NCI-H2107 (cell line): Measurements from ENCODE around the gene CCR8.
"Not testable (repeated sequence)": the region's sequence is repeated elsewhere in the genome, so short reads cannot be mapped to it uniquely, and the experiment has no call there.

Source experiments
- DNase-seq: peaks from one replicate; lab custom pipeline; 2025; lab: John Stamatoyannopoulos, UW

The CCR8 gene

GRCh38 chr3:39349080-39349479 is 19.6 kb downstream of the CCR8 start:
- no peak for DNase-seq

GRCh38 chr3:39350714-39351113 is 21.2 kb downstream of the CCR8 start:
- no peak for DNase-seq

DNA sequence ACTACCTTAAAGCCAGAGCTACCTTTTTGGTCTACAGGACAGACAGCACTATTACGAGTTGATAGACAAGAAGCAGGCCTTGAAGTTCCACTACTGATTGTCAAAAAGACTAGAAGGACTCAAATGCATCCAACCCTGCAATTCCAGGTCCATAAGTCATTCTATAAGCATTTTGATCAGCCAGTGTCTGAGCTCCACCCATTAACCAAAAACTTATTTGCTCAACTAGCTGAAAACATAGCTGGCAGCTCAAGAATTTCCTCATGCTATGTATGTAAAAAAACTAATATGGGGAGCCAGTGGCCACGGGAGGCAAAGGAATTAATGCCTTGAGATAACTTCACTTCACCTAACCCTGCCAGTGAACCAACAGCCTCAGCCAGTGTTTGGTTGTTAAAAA is 21.6 kb downstream of the CCR8 start:
- not testable (repeated sequence) for DNase-seq

DNA sequence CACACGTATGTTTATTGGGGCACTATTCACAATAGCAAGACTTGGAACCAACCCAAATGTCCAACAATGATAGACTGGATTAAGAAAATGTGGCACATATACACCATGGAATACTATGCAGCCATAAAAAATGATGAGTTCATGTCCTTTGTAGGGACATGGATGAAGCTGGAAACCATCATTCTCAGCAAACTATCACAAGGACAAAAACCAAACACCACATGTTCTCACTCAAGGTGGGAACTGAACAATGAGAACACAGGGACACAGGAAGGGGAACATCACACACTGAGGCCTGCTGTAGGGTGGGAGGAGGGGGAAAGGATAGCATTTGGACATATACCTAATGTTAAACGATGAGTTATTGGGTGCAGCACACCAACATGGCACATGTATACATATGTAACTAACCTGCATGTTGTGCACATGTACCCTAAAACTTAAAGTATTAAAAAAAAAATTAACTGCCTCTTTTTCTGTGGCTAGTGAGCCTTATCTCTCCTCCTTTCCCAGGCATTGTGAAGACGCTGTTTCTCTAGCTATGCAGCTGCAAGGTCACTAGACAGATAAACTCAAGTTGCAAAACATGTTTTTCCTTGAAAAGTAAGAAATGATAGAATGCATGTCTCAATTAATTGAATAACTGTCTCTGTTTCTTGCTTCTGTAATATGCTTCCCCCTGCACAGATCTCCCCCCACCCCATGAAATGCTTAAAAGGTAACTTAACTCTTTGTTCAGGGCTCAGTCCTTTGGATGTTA is 23.8 kb downstream of the CCR8 start:
- DNase-seq: not testable (repeated sequence)

- no peak for DNase-seq
Measured at GRCh38 chr3:39358333-39358732, 28.8 kb downstream of the CCR8 start.

DNA sequence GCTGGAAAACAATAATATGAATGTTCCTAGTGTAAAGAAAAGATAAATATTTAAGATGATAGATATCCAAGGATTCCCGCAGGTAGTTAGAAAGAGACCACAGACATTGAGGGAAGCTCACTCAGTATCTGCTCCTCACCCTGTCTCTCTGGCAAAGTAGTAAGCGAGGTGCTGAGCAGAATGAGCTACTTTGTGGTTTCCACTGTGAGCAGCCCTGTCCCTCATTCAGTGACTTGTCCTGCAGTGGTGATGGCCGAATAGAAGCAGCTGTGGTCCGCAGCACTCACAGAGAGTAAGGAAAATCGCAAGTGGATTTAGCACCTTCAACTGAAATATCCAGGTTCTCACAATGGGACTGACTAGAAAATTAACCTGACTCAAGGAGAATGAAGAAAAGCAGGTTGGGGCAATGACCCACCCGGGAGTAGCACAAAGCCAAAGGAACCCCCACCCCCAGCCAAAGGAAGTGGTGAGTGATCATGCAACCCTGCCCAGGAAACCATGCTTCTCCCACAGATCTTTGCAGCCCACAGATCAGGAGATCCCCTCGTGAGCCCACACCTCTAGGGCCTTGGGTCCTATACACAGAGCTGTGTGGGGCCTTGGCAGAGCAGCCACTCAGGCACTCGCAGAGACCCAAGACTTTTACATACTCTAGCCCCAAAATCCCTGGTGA is 31.9 kb downstream of the CCR8 start:
- no peak for DNase-seq

GRCh38 chr3:39362192-39362591 is 32.7 kb downstream of the CCR8 start:
- DNase-seq: no peak

DNA sequence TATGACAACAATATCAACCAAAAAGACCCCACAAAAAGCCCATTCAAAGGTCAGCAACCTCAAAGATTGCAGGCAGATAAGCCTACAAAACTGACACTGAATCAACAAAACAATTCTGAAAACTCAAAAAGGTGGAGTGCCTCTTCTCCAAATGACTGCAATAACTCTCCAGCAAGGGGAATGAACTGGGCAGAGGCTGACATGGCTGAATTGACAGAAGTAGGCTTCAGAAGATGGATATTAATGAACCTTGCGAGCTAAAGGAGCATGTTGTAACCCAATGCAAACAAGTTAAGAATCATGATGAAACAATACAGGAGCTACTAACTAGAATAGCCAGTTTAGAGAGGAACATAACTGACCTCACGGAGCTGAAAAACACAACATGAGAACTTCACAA is 33.3 kb downstream of the CCR8 start:
- no peak for DNase-seq

DNA sequence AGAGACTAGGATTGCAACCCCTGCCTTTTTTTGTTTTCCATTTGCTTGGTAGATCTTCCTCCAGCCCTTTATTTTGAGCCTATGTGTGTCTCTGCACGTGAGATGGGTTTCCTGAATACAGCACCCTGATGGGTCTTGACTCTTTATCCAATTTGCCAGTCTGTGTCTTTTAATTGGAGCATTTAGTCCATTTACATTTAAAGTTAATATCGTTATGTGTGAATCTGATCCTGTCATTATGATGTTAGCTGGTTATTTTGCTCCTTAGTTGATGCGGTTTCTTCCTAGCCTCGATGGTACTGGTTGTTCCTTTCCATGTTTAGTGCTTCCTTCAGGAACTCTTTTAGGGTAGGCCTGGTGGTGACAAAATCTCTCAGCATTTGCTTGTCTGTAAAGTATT is 40.9 kb downstream of the CCR8 start:
- not testable (repeated sequence) for DNase-seq

GRCh38 chr3:39372833-39373232 is 43.3 kb downstream of the CCR8 start:
- DNase-seq: no peak

DNA sequence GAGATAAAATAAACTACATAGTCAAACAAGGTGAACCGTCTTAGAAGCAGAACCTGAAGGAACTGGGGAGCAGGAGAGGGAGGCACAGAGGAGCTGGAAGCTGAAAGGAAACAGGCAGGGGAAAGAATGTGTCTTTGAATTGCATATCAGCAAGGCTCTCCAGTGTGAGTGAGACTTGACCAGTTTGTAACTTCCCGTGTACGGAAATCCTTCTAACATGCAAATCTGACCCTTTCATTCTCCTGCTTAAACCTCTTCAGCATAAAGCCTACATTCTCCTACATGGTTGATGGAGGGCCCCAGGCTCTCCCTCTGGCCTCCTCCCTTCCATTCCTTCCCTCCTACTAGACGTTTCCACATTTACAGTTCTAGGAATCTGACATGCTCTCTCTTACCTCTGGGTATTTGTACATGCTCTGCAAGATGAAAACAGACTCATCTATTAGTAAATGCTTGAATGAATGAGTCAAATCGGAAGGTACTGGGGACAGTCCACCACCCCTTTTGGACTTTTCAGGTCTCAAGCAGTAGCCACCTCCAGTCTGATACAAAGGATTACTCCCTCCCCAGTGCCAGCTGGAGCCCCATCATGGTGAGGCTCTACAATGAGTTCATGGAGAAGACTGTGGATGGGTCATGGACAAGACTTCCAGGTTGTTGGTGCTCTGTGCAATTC is 47.6 kb downstream of the CCR8 start:
- DNase-seq: no peak

DNA sequence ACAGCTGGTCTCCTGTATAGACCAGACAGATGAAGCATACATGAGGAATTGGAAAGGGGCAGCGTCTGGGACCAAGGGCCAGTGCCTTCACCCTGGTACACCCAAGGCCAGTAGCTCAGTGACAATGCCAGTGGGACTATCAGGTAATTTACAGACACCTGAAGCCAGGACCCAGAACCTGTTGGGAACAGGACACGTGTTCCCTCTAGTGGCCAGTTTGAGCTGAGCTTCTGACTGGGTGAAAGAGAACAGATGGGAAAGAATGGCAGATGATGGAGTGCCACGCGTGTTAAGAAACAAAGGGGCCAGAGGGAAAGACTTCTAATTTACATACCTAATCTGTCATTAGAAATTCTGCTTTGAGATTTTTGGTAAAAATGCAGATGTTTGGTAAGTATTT is 48.6 kb downstream of the CCR8 start:
- DNase-seq: no peak

- DNase-seq: no peak
Measured at GRCh38 chr3:39378957-39379777, 49.7 kb downstream of the CCR8 start.

DNA sequence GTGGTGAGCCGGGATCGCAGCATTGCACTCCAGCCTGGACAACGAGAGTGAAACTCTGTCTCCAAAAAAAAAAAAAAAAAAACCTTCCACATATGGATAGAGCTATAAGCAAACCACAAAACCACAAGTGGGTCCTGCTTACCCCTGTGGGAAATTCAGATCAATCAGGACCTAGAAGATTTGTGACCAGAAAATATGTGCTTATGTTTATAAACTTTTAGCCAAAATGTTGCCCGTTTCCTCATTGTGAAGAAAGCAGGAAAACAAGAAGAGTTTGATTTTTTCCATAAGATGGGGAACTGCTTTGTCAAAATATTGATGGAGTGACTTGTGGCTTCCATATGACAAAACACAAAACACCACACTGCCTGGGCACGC is 50.3 kb downstream of the CCR8 start:
- DNase-seq: no peak

GRCh38 chr3:39381432-39381831 is 51.9 kb downstream of the CCR8 start:
- no peak for DNase-seq
